GM23338 (cell line): Measurements from ENCODE around the gene ADRA2B. TPM values are rescaled to one million over a fixed set of nuclear protein-coding genes. Genes with fewer than 3 reads are reported as not detected.

Experiments used
- ATAC-seq: fragments of 200-7000 bp; cut with Tn5 transposase; 3 replicates; pipeline ENCODE4 v1.9.1; 2020
- DNase-seq: peaks from one replicate; pipeline ENCODE4 v3.0.0-alpha.2; 2015; ENCODE audit warnings: low spot score
- H2AFZ ChIP-seq: fragments of 200-600 bp; sonication (generic); 2 replicates; pipeline ENCODE4 v1.8.0; 2016; ENCODE audit warnings: antibody characterized with exemption, mild to moderate bottlenecking, moderate library complexity
- H3F3A ChIP-seq: fragments of 200-600 bp; sonication (generic); replicated peaks from 2 replicates; pipeline ENCODE4 v1.8.0; 2017; ENCODE audit warnings: antibody characterized with exemption, mixed run types, low read depth
- H3K27ac ChIP-seq: fragments of 200-600 bp; sonication (generic); 2 replicates; pipeline ENCODE4 v1.6.1; 2016; ENCODE audit warnings: low read depth
- H3K27me3 ChIP-seq: fragments of 200-600 bp; sonication (generic); 2 replicates; pipeline ENCODE4 v1.8.0; 2016; ENCODE audit warnings: mild to moderate bottlenecking, mixed run types, moderate library complexity; ENCODE audit not compliant: insufficient read depth
- H3K36me3 ChIP-seq: fragments of 200-600 bp; sonication (generic); 2 replicates; pipeline ENCODE4 v1.8.0; 2016; ENCODE audit warnings: mild to moderate bottlenecking; ENCODE audit not compliant: insufficient read depth
- H3K4me1 ChIP-seq: fragments of 200-600 bp; sonication (generic); 2 replicates; pipeline ENCODE4 v1.8.0; 2016; ENCODE audit warnings: mild to moderate bottlenecking, moderate library complexity; ENCODE audit not compliant: insufficient read depth
- H3K4me2 ChIP-seq: fragments of 200-600 bp; sonication (generic); 2 replicates; pipeline ENCODE4 v1.7.1; 2017; ENCODE audit warnings: mixed run types
- H3K4me3 ChIP-seq: fragments of 200-600 bp; sonication (generic); 2 replicates; pipeline ENCODE4 v1.6.1; 2016; ENCODE audit warnings: mixed run types
- H3K79me2 ChIP-seq: fragments of 200-600 bp; sonication (generic); replicated peaks from 2 replicates; pipeline ENCODE4 v1.8.0; 2017; ENCODE audit warnings: mild to moderate bottlenecking; ENCODE audit not compliant: insufficient read depth
- H3K9me2 ChIP-seq: fragments of 200-600 bp; sonication (generic); 2 replicates; pipeline ENCODE4 v1.8.0; 2017; ENCODE audit not compliant: insufficient read depth
- H4K20me1 ChIP-seq: fragments of 200-600 bp; sonication (generic); replicated peaks from 2 replicates; pipeline ENCODE4 v1.8.0; 2017; ENCODE audit warnings: mild to moderate bottlenecking; ENCODE audit not compliant: insufficient read depth
- H3K27ac Mint-ChIP-seq: 2 replicates; pipeline ENCODE4 v1.8.0; 2020; ENCODE audit warnings: inconsistent platforms, mild to moderate bottlenecking, moderate library complexity, mixed read lengths
- H3K27me3 Mint-ChIP-seq: 3 replicates; pipeline ENCODE4 v1.8.0; 2022; ENCODE audit warnings: low read depth, mild to moderate bottlenecking, moderate library complexity, mixed read lengths, inconsistent platforms; ENCODE audit not compliant: insufficient read depth, poor library complexity
- H3K36me3 Mint-ChIP-seq: 3 replicates; pipeline ENCODE4 v1.8.0; 2021; ENCODE audit warnings: low read depth, mild to moderate bottlenecking, inconsistent platforms, moderate library complexity, mixed read lengths
- H3K4me1 Mint-ChIP-seq: 3 replicates; pipeline ENCODE4 v1.8.0; 2020; ENCODE audit warnings: mild to moderate bottlenecking, inconsistent platforms, mixed read lengths
- H3K4me3 Mint-ChIP-seq: 3 replicates; pipeline ENCODE4 v1.8.0; 2021; ENCODE audit warnings: moderate library complexity, mild to moderate bottlenecking, inconsistent platforms, mixed read lengths
- H3K9me3 Mint-ChIP-seq: 3 replicates; pipeline ENCODE4 v1.8.0; 2020; ENCODE audit warnings: moderate library complexity, mild to moderate bottlenecking, inconsistent platforms, mixed read lengths
- CREB1 ChIP-seq: fragments of 250-450 bp; sonication (Bioruptor Pico); IDR thresholded peaks from 2 replicates; pipeline ENCODE4 v1.5.0; 2020; ENCODE audit warnings: low read depth, mild to moderate bottlenecking, moderate library complexity
- EZH2 ChIP-seq: fragments of 200-600 bp; sonication (generic); IDR thresholded peaks from one replicate; pipeline ENCODE4 v1.8.0; 2017; ENCODE audit warnings: antibody characterized with exemption, mild to moderate bottlenecking, low read depth; ENCODE audit not compliant: unreplicated experiment
- EZH2phosphoT487 ChIP-seq: fragments of 200-600 bp; sonication (generic); IDR thresholded peaks from one replicate; pipeline ENCODE4 v1.8.1; 2018; ENCODE audit warnings: antibody characterized with exemption; ENCODE audit not compliant: unreplicated experiment
- JUNB ChIP-seq: IDR thresholded peaks from one replicate; pipeline ENCODE4 v1.6.1; 2016; ENCODE audit warnings: antibody characterized with exemption; ENCODE audit not compliant: unreplicated experiment
- NANOG ChIP-seq: IDR thresholded peaks from 2 replicates; pipeline ENCODE4 v1.6.1; 2016; ENCODE audit warnings: antibody characterized with exemption, borderline replicate concordance
- POLR2AphosphoS5 ChIP-seq: IDR thresholded peaks from 2 replicates; pipeline ENCODE4 v1.6.1; 2016; ENCODE audit warnings: antibody characterized with exemption, low read depth
- STAT1 ChIP-seq: IDR thresholded peaks from one replicate; pipeline ENCODE4 v1.6.1; 2016; ENCODE audit warnings: antibody characterized with exemption; ENCODE audit not compliant: unreplicated experiment
- ZNF114 ChIP-seq: fragments of 250-450 bp; sonication (Bioruptor Pico); IDR thresholded peaks from 2 replicates; pipeline ENCODE4 v1.5.0; 2020; ENCODE audit warnings: mild to moderate bottlenecking, moderate library complexity
- ZNF331 ChIP-seq: fragments of 250-450 bp; sonication (Bioruptor Pico); IDR thresholded peaks from 2 replicates; pipeline ENCODE4 v1.5.0; 2020; ENCODE audit warnings: low read depth, mild to moderate bottlenecking, moderate library complexity
- polyA plus RNA-seq: library from polyadenylated mRNA; unstranded; fragments of >200 nt; fragmentation: Nextera tagmentation; extraction: Ambion mirVana; gene quantifications from 2 replicates; pipeline ENCODE4 v1.2.1, GENCODE V29; 2016
- total RNA-seq: library from RNA; depleted of rRNA; stranded (reverse); fragments of >200 nt; shearing (Covaris generic); gene quantifications from 2 replicates; pipeline ENCODE4 v1.2.3, GENCODE V29; 2014
- TF ChIP-seq, protein P1 (sequence below): fragments of 250-450 bp; sonication (Bioruptor Pico); IDR thresholded peaks from 2 replicates; pipeline ENCODE4 v1.5.0; 2020; ENCODE audit warnings: mild to moderate bottlenecking, moderate library complexity
- TF ChIP-seq, protein P2 (sequence below), 2 experiments: fragments of 200-600 bp in 1 of 2; sonication (generic) in 1 of 2; conservative IDR thresholded peaks; 2 replicates each; pipeline versions ENCODE4 v1.5.1 to v1.6.1; 2016 to 2017; ENCODE audit warnings: antibody characterized with exemption in 2 of 2, low read depth in 2 of 2, mild to moderate bottlenecking in 2 of 2, moderate library complexity in 1 of 2
- TF ChIP-seq, protein P3 (sequence below): IDR thresholded peaks from one replicate; pipeline ENCODE4 v1.6.1; 2018; ENCODE audit warnings: antibody characterized with exemption; ENCODE audit not compliant: unreplicated experiment
- TF ChIP-seq, protein P4 (sequence below): IDR thresholded peaks from 2 replicates; pipeline ENCODE4 v1.6.1; 2016; ENCODE audit warnings: antibody characterized with exemption

The ADRA2B gene
- total and polyA plus RNA-seq, 2 experiments from 2014 or later: 1.7 to 5.9 TPM

DNA sequence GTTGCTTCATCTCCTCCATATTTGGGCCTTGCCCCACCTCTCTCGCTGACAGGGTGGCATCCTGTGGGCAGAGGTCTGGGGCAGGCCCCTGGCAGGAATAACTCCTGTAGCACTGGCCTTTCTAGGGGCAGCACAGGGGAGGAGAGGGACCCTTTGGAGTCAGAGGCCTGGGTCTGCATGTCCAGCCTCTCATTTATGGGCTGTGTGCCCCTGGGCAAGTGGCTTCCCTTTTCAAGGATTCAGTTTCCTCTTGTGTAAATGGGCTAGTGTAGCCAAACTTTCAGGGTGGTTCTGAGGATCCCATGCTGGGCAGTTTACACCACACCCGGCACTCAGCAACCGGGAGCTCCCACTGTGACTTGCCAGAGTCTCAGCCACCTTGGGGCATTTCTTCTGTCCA is 23.4 kb downstream of the ADRA2B start:
- Mint-ChIP-seq H3K4me1 (peaks cover 21% of the 10 kb centered on the region), H3K9me3 (no peaks in the 10 kb centered on the region), H3K27me3 (peaks cover 9% of the 10 kb centered on the region), H3K36me3 (no peaks in the 10 kb centered on the region; the same call in 2 of the 3 replicates), H3K4me3 (no peak overlapping the region), H3K27ac (no peak overlapping the region)
- no peaks in the 10 kb centered on the region for H3K27me3 ChIP-seq
- H3K4me2 ChIP-seq: no peak overlapping the region
- H3F3A ChIP-seq: no peaks in the 10 kb centered on the region
- no peak overlapping the region for H3K27ac ChIP-seq
- ATAC-seq (no peak), DNase-seq (no peak)
- H3K4me3 ChIP-seq: no peak overlapping the region
- no peaks in the 10 kb centered on the region; the same call in 1 of the 2 replicates for H3K9me2 ChIP-seq
- no peak overlapping the region for H2AFZ ChIP-seq
- no peaks in the 10 kb centered on the region for H3K79me2 ChIP-seq
- TF ChIP-seq EZH2 (no peak), EZH2phosphoT487 (no peak), POLR2AphosphoS5 (no peak), STAT1 (no peak), CREB1 (CRISPR knock-in tag) (no peak), NANOG (no peak), JUNB (no peak), ZNF114 (CRISPR knock-in tag) (no peak), ZNF331 (CRISPR knock-in tag) (no peak)
- TF ChIP-seq, protein P1, sequence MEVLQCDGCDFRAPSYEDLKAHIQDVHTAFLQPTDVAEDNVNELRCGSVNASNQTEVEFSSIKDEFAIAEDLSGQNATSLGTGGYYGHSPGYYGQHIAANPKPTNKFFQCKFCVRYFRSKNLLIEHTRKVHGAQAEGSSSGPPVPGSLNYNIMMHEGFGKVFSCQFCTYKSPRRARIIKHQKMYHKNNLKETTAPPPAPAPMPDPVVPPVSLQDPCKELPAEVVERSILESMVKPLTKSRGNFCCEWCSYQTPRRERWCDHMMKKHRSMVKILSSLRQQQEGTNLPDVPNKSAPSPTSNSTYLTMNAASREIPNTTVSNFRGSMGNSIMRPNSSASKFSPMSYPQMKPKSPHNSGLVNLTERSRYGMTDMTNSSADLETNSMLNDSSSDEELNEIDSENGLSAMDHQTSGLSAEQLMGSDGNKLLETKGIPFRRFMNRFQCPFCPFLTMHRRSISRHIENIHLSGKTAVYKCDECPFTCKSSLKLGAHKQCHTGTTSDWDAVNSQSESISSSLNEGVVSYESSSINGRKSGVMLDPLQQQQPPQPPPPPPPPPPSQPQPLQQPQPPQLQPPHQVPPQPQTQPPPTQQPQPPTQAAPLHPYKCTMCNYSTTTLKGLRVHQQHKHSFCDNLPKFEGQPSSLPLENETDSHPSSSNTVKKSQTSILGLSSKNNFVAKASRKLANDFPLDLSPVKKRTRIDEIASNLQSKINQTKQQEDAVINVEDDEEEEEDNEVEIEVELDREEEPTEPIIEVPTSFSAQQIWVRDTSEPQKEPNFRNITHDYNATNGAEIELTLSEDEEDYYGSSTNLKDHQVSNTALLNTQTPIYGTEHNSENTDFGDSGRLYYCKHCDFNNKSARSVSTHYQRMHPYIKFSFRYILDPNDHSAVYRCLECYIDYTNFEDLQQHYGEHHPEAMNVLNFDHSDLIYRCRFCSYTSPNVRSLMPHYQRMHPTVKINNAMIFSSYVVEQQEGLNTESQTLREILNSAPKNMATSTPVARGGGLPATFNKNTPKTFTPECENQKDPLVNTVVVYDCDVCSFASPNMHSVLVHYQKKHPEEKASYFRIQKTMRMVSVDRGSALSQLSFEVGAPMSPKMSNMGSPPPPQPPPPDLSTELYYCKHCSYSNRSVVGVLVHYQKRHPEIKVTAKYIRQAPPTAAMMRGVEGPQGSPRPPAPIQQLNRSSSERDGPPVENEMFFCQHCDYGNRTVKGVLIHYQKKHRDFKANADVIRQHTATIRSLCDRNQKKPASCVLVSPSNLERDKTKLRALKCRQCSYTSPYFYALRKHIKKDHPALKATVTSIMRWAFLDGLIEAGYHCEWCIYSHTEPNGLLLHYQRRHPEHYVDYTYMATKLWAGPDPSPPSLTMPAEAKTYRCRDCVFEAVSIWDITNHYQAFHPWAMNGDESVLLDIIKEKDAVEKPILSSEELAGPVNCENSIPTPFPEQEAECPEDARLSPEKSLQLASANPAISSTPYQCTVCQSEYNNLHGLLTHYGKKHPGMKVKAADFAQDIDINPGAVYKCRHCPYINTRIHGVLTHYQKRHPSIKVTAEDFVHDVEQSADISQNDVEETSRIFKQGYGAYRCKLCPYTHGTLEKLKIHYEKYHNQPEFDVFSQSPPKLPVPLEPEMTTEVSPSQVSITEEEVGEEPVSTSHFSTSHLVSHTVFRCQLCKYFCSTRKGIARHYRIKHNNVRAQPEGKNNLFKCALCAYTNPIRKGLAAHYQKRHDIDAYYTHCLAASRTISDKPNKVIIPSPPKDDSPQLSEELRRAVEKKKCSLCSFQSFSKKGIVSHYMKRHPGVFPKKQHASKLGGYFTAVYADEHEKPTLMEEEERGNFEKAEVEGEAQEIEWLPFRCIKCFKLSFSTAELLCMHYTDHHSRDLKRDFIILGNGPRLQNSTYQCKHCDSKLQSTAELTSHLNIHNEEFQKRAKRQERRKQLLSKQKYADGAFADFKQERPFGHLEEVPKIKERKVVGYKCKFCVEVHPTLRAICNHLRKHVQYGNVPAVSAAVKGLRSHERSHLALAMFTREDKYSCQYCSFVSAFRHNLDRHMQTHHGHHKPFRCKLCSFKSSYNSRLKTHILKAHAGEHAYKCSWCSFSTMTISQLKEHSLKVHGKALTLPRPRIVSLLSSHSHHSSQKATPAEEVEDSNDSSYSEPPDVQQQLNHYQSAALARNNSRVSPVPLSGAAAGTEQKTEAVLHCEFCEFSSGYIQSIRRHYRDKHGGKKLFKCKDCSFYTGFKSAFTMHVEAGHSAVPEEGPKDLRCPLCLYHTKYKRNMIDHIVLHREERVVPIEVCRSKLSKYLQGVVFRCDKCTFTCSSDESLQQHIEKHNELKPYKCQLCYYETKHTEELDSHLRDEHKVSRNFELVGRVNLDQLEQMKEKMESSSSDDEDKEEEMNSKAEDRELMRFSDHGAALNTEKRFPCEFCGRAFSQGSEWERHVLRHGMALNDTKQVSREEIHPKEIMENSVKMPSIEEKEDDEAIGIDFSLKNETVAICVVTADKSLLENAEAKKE (CRISPR knock-in tag): no peak
- TF ChIP-seq, protein P2, sequence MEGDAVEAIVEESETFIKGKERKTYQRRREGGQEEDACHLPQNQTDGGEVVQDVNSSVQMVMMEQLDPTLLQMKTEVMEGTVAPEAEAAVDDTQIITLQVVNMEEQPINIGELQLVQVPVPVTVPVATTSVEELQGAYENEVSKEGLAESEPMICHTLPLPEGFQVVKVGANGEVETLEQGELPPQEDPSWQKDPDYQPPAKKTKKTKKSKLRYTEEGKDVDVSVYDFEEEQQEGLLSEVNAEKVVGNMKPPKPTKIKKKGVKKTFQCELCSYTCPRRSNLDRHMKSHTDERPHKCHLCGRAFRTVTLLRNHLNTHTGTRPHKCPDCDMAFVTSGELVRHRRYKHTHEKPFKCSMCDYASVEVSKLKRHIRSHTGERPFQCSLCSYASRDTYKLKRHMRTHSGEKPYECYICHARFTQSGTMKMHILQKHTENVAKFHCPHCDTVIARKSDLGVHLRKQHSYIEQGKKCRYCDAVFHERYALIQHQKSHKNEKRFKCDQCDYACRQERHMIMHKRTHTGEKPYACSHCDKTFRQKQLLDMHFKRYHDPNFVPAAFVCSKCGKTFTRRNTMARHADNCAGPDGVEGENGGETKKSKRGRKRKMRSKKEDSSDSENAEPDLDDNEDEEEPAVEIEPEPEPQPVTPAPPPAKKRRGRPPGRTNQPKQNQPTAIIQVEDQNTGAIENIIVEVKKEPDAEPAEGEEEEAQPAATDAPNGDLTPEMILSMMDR (conservative IDR thresholded peaks at IDR 0.05; ENCODE audit: low read depth in 2 of 2): no peak
- TF ChIP-seq, protein P3, sequence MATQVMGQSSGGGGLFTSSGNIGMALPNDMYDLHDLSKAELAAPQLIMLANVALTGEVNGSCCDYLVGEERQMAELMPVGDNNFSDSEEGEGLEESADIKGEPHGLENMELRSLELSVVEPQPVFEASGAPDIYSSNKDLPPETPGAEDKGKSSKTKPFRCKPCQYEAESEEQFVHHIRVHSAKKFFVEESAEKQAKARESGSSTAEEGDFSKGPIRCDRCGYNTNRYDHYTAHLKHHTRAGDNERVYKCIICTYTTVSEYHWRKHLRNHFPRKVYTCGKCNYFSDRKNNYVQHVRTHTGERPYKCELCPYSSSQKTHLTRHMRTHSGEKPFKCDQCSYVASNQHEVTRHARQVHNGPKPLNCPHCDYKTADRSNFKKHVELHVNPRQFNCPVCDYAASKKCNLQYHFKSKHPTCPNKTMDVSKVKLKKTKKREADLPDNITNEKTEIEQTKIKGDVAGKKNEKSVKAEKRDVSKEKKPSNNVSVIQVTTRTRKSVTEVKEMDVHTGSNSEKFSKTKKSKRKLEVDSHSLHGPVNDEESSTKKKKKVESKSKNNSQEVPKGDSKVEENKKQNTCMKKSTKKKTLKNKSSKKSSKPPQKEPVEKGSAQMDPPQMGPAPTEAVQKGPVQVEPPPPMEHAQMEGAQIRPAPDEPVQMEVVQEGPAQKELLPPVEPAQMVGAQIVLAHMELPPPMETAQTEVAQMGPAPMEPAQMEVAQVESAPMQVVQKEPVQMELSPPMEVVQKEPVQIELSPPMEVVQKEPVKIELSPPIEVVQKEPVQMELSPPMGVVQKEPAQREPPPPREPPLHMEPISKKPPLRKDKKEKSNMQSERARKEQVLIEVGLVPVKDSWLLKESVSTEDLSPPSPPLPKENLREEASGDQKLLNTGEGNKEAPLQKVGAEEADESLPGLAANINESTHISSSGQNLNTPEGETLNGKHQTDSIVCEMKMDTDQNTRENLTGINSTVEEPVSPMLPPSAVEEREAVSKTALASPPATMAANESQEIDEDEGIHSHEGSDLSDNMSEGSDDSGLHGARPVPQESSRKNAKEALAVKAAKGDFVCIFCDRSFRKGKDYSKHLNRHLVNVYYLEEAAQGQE: no peak
- TF ChIP-seq, protein P4, sequence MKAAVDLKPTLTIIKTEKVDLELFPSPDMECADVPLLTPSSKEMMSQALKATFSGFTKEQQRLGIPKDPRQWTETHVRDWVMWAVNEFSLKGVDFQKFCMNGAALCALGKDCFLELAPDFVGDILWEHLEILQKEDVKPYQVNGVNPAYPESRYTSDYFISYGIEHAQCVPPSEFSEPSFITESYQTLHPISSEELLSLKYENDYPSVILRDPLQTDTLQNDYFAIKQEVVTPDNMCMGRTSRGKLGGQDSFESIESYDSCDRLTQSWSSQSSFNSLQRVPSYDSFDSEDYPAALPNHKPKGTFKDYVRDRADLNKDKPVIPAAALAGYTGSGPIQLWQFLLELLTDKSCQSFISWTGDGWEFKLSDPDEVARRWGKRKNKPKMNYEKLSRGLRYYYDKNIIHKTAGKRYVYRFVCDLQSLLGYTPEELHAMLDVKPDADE: no peak
- H3K4me1 ChIP-seq: peaks cover 7% of the 10 kb centered on the region; the same call in 1 of the 2 replicates
- H4K20me1 ChIP-seq: no peaks in the 10 kb centered on the region
- H3K36me3 ChIP-seq: no peaks in the 10 kb centered on the region
